Heart left ventricle (tissue), 13 donors: Measurements from ENCODE around the gene MAP7D3.

ENCODE experiments used
- CTCF ChIP-seq, 12 donors: fragments of 200-600 bp; sonication (generic) in 4 of 12; IDR thresholded peaks; one replicate each; pipeline versions ENCODE4 v1.5.0 to v1.8.0; 2018 to 2022; ENCODE audit warnings: antibody characterized with exemption in 12 of 12, mild to moderate bottlenecking in 5 of 12
- POLR2A ChIP-seq, 2 donors: fragments of 450-650 bp; IDR thresholded peaks; one replicate each; pipeline ENCODE4 v1.6.1; 2017; ENCODE audit warnings: antibody characterized with exemption in 2 of 2, mild to moderate bottlenecking in 2 of 2, moderate library complexity in 2 of 2
- donor health status: ischemic (EF 13 %, LVEDD 7.1; RV severe dilation, severe dysfunction).
- donor health status: DM: no; HTN: yes; CAD: no.
- donor health status: DM: no; HTN: no; CAD: no.
- donor health status: ischemic (EF 25% LVEDD 6.9; RV normal size, moderate dysfunction).
- donor health status: ischemic (EF 25% LVEDD 5.7; RV mildly dilated, moderate dysfunction).
- donor health status: ischemic (EF 35%, LVEDD 5.7; RV mildly dilated, moderate dysfunction).
- donor health status: nonischemic (EF 11% LVEDD 7.7; RV severe dilation, severe dysfunction).
- donor health status: DM: yes; HTN: yes; CAD: no.
- donor health status: PGD.
- donor health status: ischemic (EF 29% LVEDD 5.4; RV normal size, mild dysfunction).
- donor health status: nonischemic (EF 23%, LVEDD 6.1; RV moderate dilation, normal function).

- TF ChIP-seq CTCF (IDR thresholded peaks at IDR 0.05): no peak
- TF ChIP-seq POLR2A (IDR thresholded peaks at IDR 0.05): no peak
Observed at GRCh38 chrX:136275553-136275952, 24.4 kb upstream of the MAP7D3 start.
